Measurements from ENCODE around the gene SLC4A1AP.

DNA sequence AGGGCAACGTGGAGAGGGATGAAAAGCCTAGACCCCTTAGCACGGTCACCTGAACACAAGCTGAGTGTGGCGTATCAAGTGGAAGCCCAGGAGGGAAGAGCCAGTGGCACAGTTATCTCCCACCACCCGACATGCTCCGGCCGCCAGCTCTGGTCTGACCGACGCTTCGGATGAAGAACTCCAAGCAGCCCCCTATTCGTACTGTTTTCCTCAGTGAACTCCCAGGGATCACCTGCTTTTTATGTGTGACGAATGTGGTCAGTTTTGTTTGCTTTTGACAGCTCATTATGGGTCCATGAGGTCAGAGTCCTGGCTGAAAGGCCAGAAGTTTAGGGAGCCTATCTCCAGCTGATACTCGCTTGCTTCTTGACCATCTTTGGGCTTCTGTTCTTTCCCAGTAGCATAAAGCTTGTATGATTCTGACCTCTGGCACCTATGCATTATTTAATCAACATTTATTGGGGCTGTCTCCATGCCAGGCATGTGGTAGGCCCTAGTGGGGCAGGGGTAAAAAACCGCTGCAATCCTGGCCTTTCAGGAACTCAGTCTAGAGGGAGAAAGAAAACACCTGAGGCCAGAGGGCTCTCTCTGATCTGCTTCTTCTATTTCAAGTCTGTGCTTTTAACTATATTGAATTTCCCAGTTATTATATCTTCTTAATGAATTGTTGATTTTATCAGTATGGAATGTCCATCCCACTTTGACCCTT is 74.8 kb downstream of the SLC4A1AP start:
- TF ChIP-seq POLR2A (IDR thresholded peaks at IDR 0.05; ENCODE audit: low read length) (no peak), CBX2 (IDR thresholded peaks at IDR 0.05; ENCODE audit: borderline replicate concordance, low read depth) (no peak), ZSCAN20 (CRISPR knock-in tag; IDR thresholded peaks at IDR 0.05) (no peak), RAD21 (conservative IDR thresholded peaks at IDR 0.05 in 1 of 2, IDR thresholded peaks at IDR 0.05 in 1 of 2) (no peak), HDAC2 (IDR thresholded peaks at IDR 0.05) (no peak), RFX5 (IDR thresholded peaks at IDR 0.05) (no peak), SMC3 (IDR thresholded peaks at IDR 0.05) (no peak), EP300 (IDR thresholded peaks at IDR 0.05) (no peak), ZC3H11A (IDR thresholded peaks at IDR 0.05) (no peak)
- TF ChIP-seq, protein P1, sequence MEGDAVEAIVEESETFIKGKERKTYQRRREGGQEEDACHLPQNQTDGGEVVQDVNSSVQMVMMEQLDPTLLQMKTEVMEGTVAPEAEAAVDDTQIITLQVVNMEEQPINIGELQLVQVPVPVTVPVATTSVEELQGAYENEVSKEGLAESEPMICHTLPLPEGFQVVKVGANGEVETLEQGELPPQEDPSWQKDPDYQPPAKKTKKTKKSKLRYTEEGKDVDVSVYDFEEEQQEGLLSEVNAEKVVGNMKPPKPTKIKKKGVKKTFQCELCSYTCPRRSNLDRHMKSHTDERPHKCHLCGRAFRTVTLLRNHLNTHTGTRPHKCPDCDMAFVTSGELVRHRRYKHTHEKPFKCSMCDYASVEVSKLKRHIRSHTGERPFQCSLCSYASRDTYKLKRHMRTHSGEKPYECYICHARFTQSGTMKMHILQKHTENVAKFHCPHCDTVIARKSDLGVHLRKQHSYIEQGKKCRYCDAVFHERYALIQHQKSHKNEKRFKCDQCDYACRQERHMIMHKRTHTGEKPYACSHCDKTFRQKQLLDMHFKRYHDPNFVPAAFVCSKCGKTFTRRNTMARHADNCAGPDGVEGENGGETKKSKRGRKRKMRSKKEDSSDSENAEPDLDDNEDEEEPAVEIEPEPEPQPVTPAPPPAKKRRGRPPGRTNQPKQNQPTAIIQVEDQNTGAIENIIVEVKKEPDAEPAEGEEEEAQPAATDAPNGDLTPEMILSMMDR (IDR thresholded peaks at IDR 0.05): no peak
- TF ChIP-seq, protein P2, sequence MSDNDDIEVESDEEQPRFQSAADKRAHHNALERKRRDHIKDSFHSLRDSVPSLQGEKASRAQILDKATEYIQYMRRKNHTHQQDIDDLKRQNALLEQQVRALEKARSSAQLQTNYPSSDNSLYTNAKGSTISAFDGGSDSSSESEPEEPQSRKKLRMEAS (IDR thresholded peaks at IDR 0.05): no peak
- TF ChIP-seq, protein P3, sequence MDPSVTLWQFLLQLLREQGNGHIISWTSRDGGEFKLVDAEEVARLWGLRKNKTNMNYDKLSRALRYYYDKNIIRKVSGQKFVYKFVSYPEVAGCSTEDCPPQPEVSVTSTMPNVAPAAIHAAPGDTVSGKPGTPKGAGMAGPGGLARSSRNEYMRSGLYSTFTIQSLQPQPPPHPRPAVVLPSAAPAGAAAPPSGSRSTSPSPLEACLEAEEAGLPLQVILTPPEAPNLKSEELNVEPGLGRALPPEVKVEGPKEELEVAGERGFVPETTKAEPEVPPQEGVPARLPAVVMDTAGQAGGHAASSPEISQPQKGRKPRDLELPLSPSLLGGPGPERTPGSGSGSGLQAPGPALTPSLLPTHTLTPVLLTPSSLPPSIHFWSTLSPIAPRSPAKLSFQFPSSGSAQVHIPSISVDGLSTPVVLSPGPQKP (IDR thresholded peaks at IDR 0.05; ENCODE audit: low read depth, low read length): no peak
- TF ChIP-seq, protein P4, sequence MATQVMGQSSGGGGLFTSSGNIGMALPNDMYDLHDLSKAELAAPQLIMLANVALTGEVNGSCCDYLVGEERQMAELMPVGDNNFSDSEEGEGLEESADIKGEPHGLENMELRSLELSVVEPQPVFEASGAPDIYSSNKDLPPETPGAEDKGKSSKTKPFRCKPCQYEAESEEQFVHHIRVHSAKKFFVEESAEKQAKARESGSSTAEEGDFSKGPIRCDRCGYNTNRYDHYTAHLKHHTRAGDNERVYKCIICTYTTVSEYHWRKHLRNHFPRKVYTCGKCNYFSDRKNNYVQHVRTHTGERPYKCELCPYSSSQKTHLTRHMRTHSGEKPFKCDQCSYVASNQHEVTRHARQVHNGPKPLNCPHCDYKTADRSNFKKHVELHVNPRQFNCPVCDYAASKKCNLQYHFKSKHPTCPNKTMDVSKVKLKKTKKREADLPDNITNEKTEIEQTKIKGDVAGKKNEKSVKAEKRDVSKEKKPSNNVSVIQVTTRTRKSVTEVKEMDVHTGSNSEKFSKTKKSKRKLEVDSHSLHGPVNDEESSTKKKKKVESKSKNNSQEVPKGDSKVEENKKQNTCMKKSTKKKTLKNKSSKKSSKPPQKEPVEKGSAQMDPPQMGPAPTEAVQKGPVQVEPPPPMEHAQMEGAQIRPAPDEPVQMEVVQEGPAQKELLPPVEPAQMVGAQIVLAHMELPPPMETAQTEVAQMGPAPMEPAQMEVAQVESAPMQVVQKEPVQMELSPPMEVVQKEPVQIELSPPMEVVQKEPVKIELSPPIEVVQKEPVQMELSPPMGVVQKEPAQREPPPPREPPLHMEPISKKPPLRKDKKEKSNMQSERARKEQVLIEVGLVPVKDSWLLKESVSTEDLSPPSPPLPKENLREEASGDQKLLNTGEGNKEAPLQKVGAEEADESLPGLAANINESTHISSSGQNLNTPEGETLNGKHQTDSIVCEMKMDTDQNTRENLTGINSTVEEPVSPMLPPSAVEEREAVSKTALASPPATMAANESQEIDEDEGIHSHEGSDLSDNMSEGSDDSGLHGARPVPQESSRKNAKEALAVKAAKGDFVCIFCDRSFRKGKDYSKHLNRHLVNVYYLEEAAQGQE (IDR thresholded peaks at IDR 0.05): no peak
